ENCODE measurements around the gene BLCAP. TPM values are rescaled to one million over a fixed set of nuclear protein-coding genes. Genes with fewer than 3 reads are reported as not detected.
A peak's percentile ranks its signal among the peaks of the same experiment; 100 is the strongest.
"Not testable (repeated sequence)": the region's sequence is repeated elsewhere in the genome, so short reads cannot be mapped to it uniquely, and the experiment has no call there.

Gene BLCAP
- total and polyA plus RNA-seq, 5 donors, result 87.4 to 103 (median 97.9) TPM

DNA sequence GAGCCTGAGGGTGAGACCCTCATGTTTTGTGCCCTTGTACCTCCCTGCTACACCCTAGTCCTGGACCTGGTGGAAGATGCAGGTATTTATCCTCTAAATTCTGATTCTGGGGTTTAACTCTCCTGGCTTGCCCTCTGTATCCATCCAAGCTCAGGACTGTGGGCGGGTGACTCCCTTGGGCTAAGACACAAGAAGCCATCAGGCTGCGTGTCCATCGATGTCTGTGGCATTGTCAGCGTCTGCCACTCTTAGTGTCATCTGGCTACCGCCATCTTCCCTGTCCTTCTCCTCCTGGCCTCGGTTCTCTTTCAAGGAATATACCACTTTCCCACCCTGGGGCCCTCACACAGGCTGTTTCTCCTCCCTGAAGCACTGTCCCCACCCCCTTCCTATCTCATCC lies 28.9 kb upstream of the BLCAP start:
- Histone ChIP-seq H3K9me3 (ENCODE audit: control insufficient read depth, low read length) (no peaks in the 10 kb centered on the region), H3K4me3 (ENCODE audit: low read length) (no peak overlapping the region), H3K4me1 (ENCODE audit: control insufficient read depth, insufficient read depth, low read length) (no peaks in the 10 kb centered on the region), H3K27me3 (ENCODE audit: control insufficient read depth, insufficient read depth) (no peaks in the 10 kb centered on the region), H3K27ac (ENCODE audit: low read length) (no peak overlapping the region)
- intact Hi-C loops (cut with DNase I), result no loop called here
- WGBS, result 86% methylated on average over 6 of the region's 6 CpGs
- DNase-seq (no peak), ATAC-seq (no peak)

DNA sequence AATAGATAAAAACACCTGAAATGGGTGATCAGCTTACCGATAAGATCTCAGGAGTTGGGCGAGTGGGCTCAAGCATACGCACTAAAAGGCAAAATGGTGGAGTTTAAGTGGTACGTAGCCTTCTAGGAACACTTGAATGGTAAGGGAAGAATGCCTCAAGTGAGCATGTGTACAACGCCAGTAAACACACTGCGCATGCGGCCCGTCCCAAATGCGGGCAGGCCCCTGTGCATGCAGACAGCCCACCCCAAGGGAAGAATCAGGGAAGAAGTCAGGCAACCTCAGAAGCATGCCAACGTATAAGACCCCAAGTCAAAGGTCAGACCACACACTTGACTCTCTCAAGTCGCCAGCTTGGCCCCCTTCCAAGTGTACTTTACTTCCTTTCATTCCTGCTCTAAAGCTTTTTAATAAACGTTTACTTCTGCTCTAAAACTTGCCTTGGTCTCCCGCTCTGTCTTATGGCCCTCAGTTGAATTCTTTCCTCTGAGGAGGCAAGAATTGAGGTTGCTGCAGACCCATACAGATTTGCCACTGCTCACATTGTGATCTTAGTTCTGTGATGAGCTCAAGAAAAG lies 27.1 kb upstream of the BLCAP start:
- WGBS, result 75% methylated on average over 13 of the region's 13 CpGs
- intact Hi-C loops (cut with DNase I); DNase-seq; H3K9me3 ChIP-seq (ENCODE audit: control insufficient read depth, low read length); H3K4me1 ChIP-seq (ENCODE audit: control insufficient read depth, insufficient read depth, low read length); ATAC-seq; H3K27ac ChIP-seq (ENCODE audit: low read length); H3K4me3 ChIP-seq (ENCODE audit: low read length); H3K27me3 ChIP-seq (ENCODE audit: control insufficient read depth, insufficient read depth): not testable (repeated sequence)

DNA sequence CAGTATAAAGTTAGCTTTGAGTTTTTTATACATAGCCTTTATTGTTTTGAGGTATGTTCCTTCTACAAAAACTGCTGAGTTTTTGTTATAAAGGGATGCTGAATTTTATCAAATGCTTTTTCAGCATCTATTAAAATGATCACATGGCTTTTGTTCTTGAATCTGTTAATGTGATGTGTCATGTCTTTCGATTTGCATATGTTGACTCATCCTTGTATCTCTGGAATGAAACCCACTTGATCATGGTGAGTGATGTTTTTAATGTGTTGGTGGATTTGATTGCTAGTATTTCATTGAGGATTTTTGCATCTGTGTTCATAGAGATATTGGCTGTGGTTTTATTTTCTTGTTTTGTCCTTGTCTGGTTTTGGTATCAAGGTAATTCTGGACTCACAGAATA lies 24.7 kb upstream of the BLCAP start:
- Histone ChIP-seq H3K9me3 (ENCODE audit: control insufficient read depth, low read length) (no peaks in the 10 kb centered on the region), H3K27ac (ENCODE audit: low read length) (no peak overlapping the region), H3K27me3 (ENCODE audit: control insufficient read depth, insufficient read depth) (no peaks in the 10 kb centered on the region), H3K4me1 (ENCODE audit: control insufficient read depth, insufficient read depth, low read length) (no peaks in the 10 kb centered on the region), H3K4me3 (ENCODE audit: low read length) (no peak overlapping the region)
- intact Hi-C loops (cut with DNase I), result no loop called here
- ATAC-seq, result no peak
- WGBS, result 54% methylated on average over 1 of the region's 1 CpG
- no peak for DNase-seq

DNA sequence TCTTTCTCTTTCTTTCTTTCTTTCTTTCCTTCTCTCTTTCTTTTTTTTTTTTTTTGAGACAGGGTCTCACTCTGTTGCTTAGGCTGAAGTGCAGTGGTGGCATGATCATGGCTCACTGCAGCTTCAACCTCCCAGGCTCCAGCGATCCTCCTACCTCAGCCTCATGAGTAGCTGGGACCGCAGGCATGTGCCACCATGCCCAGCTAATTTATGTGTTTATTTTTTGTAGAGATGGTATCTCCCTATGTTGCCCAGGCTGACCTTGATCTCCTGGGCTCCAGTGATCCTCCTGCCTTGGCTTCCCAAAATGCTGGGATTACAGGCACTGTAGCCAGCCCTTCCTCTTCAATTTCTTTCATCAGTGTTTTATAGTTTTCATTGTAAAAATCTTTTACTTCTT lies 24.0 kb upstream of the BLCAP start:
- ATAC-seq; H3K9me3 ChIP-seq (ENCODE audit: control insufficient read depth, low read length); H3K27ac ChIP-seq (ENCODE audit: low read length); intact Hi-C loops (cut with DNase I); H3K27me3 ChIP-seq (ENCODE audit: control insufficient read depth, insufficient read depth); H3K4me3 ChIP-seq (ENCODE audit: low read length); H3K4me1 ChIP-seq (ENCODE audit: control insufficient read depth, insufficient read depth, low read length); DNase-seq: not testable (repeated sequence)
- WGBS, result 89% methylated on average over 2 of the region's 2 CpGs

DNA sequence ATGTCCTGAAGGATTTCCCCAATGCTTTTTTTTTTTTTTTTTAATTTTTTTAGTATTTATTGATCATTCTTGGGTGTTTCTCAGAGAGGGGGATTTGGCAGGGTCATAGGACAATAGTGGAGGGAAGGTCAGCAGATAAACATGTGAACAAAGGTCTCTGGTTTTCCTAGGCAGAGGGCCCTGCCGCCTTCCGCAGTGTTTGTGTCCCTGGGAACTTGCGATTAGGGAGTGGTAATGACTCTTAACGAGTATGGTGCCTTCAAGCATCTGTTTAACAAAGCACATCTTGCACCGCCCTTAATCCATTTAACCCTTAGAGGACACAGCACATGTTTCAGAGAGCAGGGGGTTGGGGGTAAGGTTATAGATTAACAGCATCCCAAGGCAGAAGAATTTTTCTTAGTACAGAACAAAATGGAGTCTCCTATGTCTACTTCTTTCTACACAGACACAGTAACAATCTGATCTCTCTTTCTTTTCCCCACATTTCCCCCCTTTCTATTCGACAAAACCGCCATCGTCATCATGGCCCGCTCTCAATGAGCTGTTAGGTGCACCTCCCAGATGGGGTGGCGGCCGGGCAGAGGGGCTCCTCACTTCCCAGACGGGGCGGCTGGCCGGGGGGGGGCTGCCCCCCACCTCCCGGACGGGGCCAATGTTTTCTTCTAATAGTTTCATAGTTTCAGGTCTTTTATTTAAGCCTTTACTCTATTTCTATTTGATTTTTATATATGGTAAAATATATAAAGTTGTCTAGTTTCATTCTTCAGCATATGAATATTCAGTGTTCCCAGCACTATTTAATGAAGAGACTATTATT lies 22.6 kb upstream of the BLCAP start:
- H3K27ac ChIP-seq (ENCODE audit: low read length); H3K4me1 ChIP-seq (ENCODE audit: control insufficient read depth, insufficient read depth, low read length); H3K4me3 ChIP-seq (ENCODE audit: low read length); intact Hi-C loops (cut with DNase I); H3K27me3 ChIP-seq (ENCODE audit: control insufficient read depth, insufficient read depth); ATAC-seq; H3K9me3 ChIP-seq (ENCODE audit: control insufficient read depth, low read length); DNase-seq: not testable (repeated sequence)
- WGBS, result 68% methylated on average over 16 of the region's 16 CpGs

DNA sequence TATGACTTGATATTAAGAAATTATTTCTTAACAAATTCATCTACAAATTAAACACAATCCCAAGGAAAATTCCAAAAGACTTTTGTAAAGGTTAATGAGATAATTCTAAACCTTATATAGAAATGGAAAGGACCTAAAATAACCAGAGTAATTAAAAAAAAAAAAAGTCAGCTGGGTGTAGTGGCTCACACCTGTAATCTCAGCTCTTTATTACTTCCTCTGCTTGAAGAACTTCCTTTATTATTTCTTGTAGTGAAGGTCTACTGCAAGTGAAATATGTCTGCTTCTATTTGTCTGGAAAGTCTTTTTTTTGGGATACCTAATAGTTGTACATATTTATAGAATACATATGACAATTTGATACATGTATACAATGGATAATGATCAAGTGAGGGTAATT lies 20.2 kb upstream of the BLCAP start:
- DNase-seq (no peak), ATAC-seq (no peak)
- H3K4me1 ChIP-seq (ENCODE audit: control insufficient read depth, insufficient read depth, low read length), result no peaks in the 10 kb centered on the region
- H3K27ac ChIP-seq (ENCODE audit: low read length), result no peak overlapping the region
- intact Hi-C loops (cut with DNase I), result no loop called here
- H3K27me3 ChIP-seq (ENCODE audit: control insufficient read depth, insufficient read depth), result no peaks in the 10 kb centered on the region
- H3K9me3 ChIP-seq (ENCODE audit: control insufficient read depth, low read length), result no peaks in the 10 kb centered on the region
- H3K4me3 ChIP-seq (ENCODE audit: low read length), result no peak overlapping the region

DNA sequence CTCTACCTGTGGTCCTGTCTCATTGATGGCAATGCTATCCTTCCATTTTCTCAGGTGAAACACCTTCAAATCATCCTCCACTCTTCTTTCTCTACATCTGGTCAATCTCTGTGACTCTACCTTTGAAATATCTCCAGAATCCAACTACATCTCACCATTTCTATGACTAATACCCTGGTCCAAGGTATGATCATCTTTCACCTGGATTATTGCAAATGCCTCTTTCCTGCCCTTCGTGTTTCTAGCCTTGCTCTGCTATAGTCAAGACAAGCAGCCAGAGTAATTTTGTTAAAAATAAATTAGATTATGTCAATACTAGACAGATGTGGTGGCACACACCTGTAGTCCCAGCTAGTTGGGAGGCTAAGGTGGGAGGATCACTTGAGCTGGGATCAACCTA lies 17.8 kb upstream of the BLCAP start:
- DNase-seq, result no peak
- intact Hi-C loops (cut with DNase I), result no loop called here
- Histone ChIP-seq H3K27ac (ENCODE audit: low read length) (no peak overlapping the region), H3K4me1 (ENCODE audit: control insufficient read depth, insufficient read depth, low read length) (no peaks in the 10 kb centered on the region), H3K9me3 (ENCODE audit: control insufficient read depth, low read length) (no peaks in the 10 kb centered on the region), H3K4me3 (ENCODE audit: low read length) (no peak overlapping the region), H3K27me3 (ENCODE audit: control insufficient read depth, insufficient read depth) (no peaks in the 10 kb centered on the region)
- no peak for ATAC-seq
- WGBS, result 87% methylated on average over 1 of the region's 1 CpG

DNA sequence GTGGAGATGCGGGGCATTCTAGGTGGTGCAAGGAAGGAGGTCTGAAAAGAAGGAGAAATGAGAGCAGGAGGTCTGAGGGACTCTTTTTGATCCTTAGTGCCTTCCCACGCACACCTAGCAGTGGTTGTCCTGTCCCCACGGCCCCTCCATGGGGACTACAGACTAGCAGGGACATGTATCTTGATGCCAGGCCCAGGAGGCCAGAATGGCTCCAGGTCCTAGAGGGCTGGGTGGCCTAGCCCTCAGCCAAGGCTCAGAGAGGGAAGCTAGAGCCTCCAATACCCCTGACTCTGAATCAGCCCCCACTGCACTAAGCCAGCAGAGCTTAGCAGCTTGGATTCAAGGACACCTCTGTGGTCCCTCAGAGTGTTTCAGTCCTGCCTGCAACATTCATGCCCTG lies 16.7 kb upstream of the BLCAP start:
- WGBS, result 67% methylated on average over 3 of the region's 3 CpGs
- H3K27ac ChIP-seq (ENCODE audit: low read length), result no peak overlapping the region
- ATAC-seq (peak in 1 of 2 donors; percentile 32), DNase-seq (no peak)
- H3K9me3 ChIP-seq (ENCODE audit: control insufficient read depth, low read length), result no peaks in the 10 kb centered on the region
- intact Hi-C loops (cut with DNase I), result no loop called here
- H3K4me3 ChIP-seq (ENCODE audit: low read length), result no peak overlapping the region
- H3K4me1 ChIP-seq (ENCODE audit: control insufficient read depth, insufficient read depth, low read length), result no peaks in the 10 kb centered on the region
- no peaks in the 10 kb centered on the region for H3K27me3 ChIP-seq (ENCODE audit: control insufficient read depth, insufficient read depth)

DNA sequence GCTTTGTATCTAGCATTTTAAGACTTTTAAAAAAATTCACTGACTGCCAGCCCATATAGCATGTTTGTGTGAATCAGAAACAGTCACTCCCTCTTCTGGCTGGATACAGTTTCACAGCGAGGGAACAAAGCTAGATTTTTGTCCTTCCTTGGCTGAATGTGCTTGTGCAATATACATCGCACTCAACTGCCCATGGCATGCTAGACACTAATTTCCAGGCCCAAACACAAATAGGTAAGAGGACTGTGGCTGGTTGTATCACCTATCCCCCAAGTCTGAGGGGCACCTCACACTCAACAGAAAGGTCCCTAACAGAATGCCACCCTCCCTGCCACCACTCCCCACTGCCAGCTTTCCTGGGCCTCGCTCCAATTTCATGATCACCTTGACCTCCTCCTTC lies 16.2 kb upstream of the BLCAP start:
- WGBS, result 57% methylated on average over 3 of the region's 3 CpGs
- intact Hi-C loops (cut with DNase I), result no loop called here
- no peak for DNase-seq
- Histone ChIP-seq H3K4me3 (ENCODE audit: low read length) (no peak overlapping the region), H3K27ac (ENCODE audit: low read length) (no peak overlapping the region), H3K9me3 (ENCODE audit: control insufficient read depth, low read length) (no peaks in the 10 kb centered on the region), H3K4me1 (ENCODE audit: control insufficient read depth, insufficient read depth, low read length) (no peaks in the 10 kb centered on the region), H3K27me3 (ENCODE audit: control insufficient read depth, insufficient read depth) (no peaks in the 10 kb centered on the region)
- no peak for ATAC-seq

DNA sequence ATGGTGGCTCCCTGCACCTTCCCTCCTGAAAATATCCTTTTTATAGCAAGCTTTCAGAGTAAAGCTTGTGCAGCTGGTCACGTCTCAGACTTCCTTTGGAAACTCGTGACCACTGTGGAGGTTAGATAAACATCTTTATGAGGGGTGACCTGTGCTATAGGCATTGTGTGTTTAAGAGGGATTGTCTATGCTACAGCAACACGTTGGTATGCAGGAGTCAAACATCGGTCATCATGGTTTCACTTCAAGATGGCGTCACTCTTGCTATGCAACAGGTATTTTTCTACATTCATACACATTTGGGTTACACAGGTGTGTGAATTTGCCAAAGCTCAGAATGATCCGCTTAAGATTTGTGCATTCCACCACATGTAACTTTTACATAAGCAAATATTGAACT lies 14.6 kb upstream of the BLCAP start:
- intact Hi-C loops (cut with DNase I), result no loop called here
- DNase-seq (no peak), ATAC-seq (no peak)
- WGBS, result 65% methylated on average over 6 of the region's 6 CpGs
- Histone ChIP-seq H3K27ac (ENCODE audit: low read length) (no peak overlapping the region), H3K4me3 (ENCODE audit: low read length) (no peak overlapping the region), H3K4me1 (ENCODE audit: control insufficient read depth, insufficient read depth, low read length) (no peaks in the 10 kb centered on the region), H3K9me3 (ENCODE audit: control insufficient read depth, low read length) (no peaks in the 10 kb centered on the region), H3K27me3 (ENCODE audit: control insufficient read depth, insufficient read depth) (no peaks in the 10 kb centered on the region)

DNA sequence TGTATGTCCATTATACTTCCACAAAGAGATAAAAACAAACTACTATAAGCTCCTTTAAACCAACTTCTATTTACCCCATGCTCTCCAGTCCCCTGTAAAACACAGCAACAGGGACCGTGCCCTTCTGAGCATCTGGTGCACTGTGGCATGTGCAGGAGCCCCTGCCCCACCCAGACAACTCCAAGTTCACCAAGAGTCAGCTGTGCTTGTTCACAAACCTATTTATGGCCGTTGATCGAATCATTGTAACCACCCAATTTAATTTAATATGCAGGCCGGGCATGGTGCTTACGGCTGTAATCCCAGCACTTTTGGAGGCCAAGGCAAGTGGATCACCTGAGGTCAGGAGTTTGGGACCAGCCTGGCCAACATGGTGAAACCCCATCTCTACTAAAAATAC lies 13.7 kb upstream of the BLCAP start:
- no peak overlapping the region for H3K4me3 ChIP-seq (ENCODE audit: low read length)
- no peaks in the 10 kb centered on the region for H3K9me3 ChIP-seq (ENCODE audit: control insufficient read depth, low read length)
- H3K4me1 ChIP-seq (ENCODE audit: control insufficient read depth, insufficient read depth, low read length), result no peaks in the 10 kb centered on the region
- 91% methylated on average over 5 of the region's 5 CpGs for WGBS
- no peak for ATAC-seq
- H3K27me3 ChIP-seq (ENCODE audit: control insufficient read depth, insufficient read depth), result no peaks in the 10 kb centered on the region
- intact Hi-C loops (cut with DNase I), result no loop called here
- no peak for DNase-seq
- no peak overlapping the region for H3K27ac ChIP-seq (ENCODE audit: low read length)

Data from right cardiac atrium (tissue), 5 donors.